ENCODE measurements around the gene FXN. TPM values are rescaled to one million over a fixed set of nuclear protein-coding genes. Genes with fewer than 3 reads are reported as not detected.

Gene FXN
- total and polyA plus RNA-seq, 2 donors from 2014 or later: 12.9 to 21.1 TPM

DNA sequence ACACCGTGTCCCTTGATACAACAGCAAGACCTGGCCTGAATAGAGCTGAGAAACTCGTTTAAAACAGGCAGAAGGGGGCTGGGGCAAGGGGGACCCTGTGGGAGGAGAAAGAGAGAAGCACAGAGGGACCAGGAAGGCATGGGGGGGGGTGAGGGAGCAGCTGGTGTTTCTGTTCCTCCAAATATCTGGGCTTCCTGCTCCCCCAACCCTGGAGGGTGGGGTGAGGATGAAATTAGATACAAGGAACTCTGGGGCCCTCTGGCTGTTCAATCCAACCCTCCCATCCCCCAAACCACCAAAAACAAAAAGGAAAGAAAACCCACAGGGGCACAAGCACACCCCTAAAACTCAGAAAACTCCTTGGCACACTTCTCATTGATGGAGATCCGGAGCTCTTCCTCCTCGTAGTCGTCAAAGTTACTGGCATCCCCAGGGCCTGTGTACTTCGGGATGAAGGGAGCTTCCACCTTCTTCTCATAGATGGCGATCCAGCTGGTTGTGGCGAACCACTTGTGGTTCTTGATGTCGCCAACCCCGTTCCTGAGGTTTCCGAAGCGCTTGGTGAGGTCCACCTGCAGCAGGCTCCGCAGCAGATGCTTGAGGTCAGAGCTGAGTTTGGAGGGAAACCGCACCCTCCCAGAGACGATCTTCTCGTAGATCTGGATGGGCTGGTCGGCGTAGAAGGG, 22.7 kb upstream of the FXN start:
- DNase-seq (no peak), FAIRE-seq (no peak)
- Histone ChIP-seq H3K9ac (ENCODE audit: low read length in 3 of 3) (no peak overlapping the region), H3K27ac (ENCODE audit: low read depth in 2 of 2, low read length in 2 of 2) (no peak overlapping the region), H3K4me1 (ENCODE audit: control insufficient read depth in 2 of 3, insufficient read depth in 2 of 3, low read depth in 1 of 3, low read length in 3 of 3) (no peaks in the 10 kb centered on the region), H3K9me3 (ENCODE audit: control insufficient read depth in 2 of 3, insufficient read depth in 1 of 3, low read length in 3 of 3) (no peaks in the 10 kb centered on the region), H3K27me3 (ENCODE audit: control insufficient read depth, insufficient read depth, low read length) (no peaks in the 10 kb centered on the region), H3K4me3 (ENCODE audit: low read length in 3 of 3) (no peak overlapping the region), H3K36me3 (ENCODE audit: control insufficient read depth in 2 of 3, insufficient read depth in 3 of 3, low read length in 3 of 3) (no peaks in the 10 kb centered on the region)
- TF ChIP-seq, protein P1, sequence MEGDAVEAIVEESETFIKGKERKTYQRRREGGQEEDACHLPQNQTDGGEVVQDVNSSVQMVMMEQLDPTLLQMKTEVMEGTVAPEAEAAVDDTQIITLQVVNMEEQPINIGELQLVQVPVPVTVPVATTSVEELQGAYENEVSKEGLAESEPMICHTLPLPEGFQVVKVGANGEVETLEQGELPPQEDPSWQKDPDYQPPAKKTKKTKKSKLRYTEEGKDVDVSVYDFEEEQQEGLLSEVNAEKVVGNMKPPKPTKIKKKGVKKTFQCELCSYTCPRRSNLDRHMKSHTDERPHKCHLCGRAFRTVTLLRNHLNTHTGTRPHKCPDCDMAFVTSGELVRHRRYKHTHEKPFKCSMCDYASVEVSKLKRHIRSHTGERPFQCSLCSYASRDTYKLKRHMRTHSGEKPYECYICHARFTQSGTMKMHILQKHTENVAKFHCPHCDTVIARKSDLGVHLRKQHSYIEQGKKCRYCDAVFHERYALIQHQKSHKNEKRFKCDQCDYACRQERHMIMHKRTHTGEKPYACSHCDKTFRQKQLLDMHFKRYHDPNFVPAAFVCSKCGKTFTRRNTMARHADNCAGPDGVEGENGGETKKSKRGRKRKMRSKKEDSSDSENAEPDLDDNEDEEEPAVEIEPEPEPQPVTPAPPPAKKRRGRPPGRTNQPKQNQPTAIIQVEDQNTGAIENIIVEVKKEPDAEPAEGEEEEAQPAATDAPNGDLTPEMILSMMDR (IDR thresholded peaks at IDR 0.05; ENCODE audit: borderline replicate concordance, extremely low read depth, insufficient read depth): no peak
- intact Hi-C loops (cut with DNase I): no loop called here

GRCh38 chr9:69013382-69013727, 22.2 kb upstream of the FXN start:
- TF ChIP-seq, protein P1 (IDR thresholded peaks at IDR 0.05; ENCODE audit: borderline replicate concordance, extremely low read depth, insufficient read depth): no peak
- DNase-seq: no peak
- no peaks in the 10 kb centered on the region for H3K4me1 ChIP-seq (ENCODE audit: control insufficient read depth in 2 of 3, insufficient read depth in 2 of 3, low read depth in 1 of 3, low read length in 3 of 3)
- no peaks in the 10 kb centered on the region for H3K36me3 ChIP-seq (ENCODE audit: control insufficient read depth in 2 of 3, insufficient read depth in 3 of 3, low read length in 3 of 3)
- no peaks in the 10 kb centered on the region for H3K27me3 ChIP-seq (ENCODE audit: control insufficient read depth, insufficient read depth, low read length)
- FAIRE-seq: no peak
- no peak overlapping the region for H3K9ac ChIP-seq (ENCODE audit: low read length in 3 of 3)
- intact Hi-C loops (cut with DNase I): no loop called here
- H3K27ac ChIP-seq (ENCODE audit: low read depth in 2 of 2, low read length in 2 of 2): no peak overlapping the region
- H3K4me3 ChIP-seq (ENCODE audit: low read length in 3 of 3): no peak overlapping the region
- H3K9me3 ChIP-seq (ENCODE audit: control insufficient read depth in 2 of 3, insufficient read depth in 1 of 3, low read length in 3 of 3): no peaks in the 10 kb centered on the region

- intact Hi-C loops (cut with DNase I): no loop called here
- Histone ChIP-seq H3K9me3 (ENCODE audit: control insufficient read depth in 2 of 3, insufficient read depth in 1 of 3, low read length in 3 of 3) (no peaks in the 10 kb centered on the region), H3K27me3 (ENCODE audit: control insufficient read depth, insufficient read depth, low read length) (no peaks in the 10 kb centered on the region), H3K27ac (ENCODE audit: low read depth in 2 of 2, low read length in 2 of 2) (no peak within 1 kb of the TSS), H3K4me3 (ENCODE audit: low read length in 3 of 3) (no peak within 1 kb of the TSS), H3K9ac (ENCODE audit: low read length in 3 of 3) (no peak within 1 kb of the TSS), H3K4me1 (ENCODE audit: control insufficient read depth in 2 of 3, insufficient read depth in 2 of 3, low read depth in 1 of 3, low read length in 3 of 3) (no peaks in the 10 kb centered on the region), H3K36me3 (ENCODE audit: control insufficient read depth in 2 of 3, insufficient read depth in 3 of 3, low read length in 3 of 3) (no peaks in the 10 kb centered on the region)
- no peak for DNase-seq
- no peak for FAIRE-seq
- TF ChIP-seq, protein P1 (IDR thresholded peaks at IDR 0.05; ENCODE audit: borderline replicate concordance, extremely low read depth, insufficient read depth): no peak
Measured at GRCh38 chr9:69014013-69014412, 21.5 kb upstream of the FXN start, which contains the start of gene PRKACG. PRKACG (minus strand) TSS chr9:69014113; CDS start chr9:69014092, 21 bp downstream.

All from kidney (tissue), 14 donors.